A549 (cell line): ENCODE results near the gene CNTNAP2.

Source experiments
- CEBPB ChIP-seq, 2 experiments: fragments of >200 bp in 1 of 2; sonication (Bioruptor Twin) in 1 of 2; formaldehyde crosslinking in 1 of 2; IDR thresholded peaks; 2 replicates each; pipeline ENCODE4 v1.6.1; 2012 to 2016
- CHD2 ChIP-seq: fragments of 150-350 bp; IDR thresholded peaks from 2 replicates; pipeline ENCODE4 v1.6.1; 2014; ENCODE audit warnings: low read length; ENCODE audit not compliant: partially characterized antibody
- EHF ChIP-seq: fragments of 250-450 bp; sonication (Bioruptor Pico); IDR thresholded peaks from 2 replicates; pipeline ENCODE4 v1.5.0; 2020; ENCODE audit warnings: mild to moderate bottlenecking
- EP300 ChIP-seq, 2 experiments: fragments of >200 bp; sonication (Bioruptor Twin); formaldehyde crosslinking; IDR thresholded peaks; 2 replicates in 1 of 2; 3 replicates in 1 of 2; pipeline ENCODE4 v1.6.1; 2016 to 2017
- GATA3 ChIP-seq: IDR thresholded peaks from 2 replicates; pipeline ENCODE4 v1.6.1; 2012; ENCODE audit warnings: borderline replicate concordance
- HES2 ChIP-seq: fragments of >200 bp; sonication (Bioruptor Twin); formaldehyde crosslinking; IDR thresholded peaks from 2 replicates; pipeline ENCODE4 v1.6.1; 2016
- HOXB13 ChIP-seq: fragments of 250-450 bp; sonication (Bioruptor Pico); IDR thresholded peaks from 2 replicates; pipeline ENCODE4 v1.5.0; 2020; ENCODE audit warnings: low read depth, mild to moderate bottlenecking, moderate library complexity
- JUN ChIP-seq, 2 experiments: fragments of >200 bp; sonication (Bioruptor Twin); formaldehyde crosslinking; IDR thresholded peaks; 2 replicates in 1 of 2; 3 replicates in 1 of 2; pipeline ENCODE4 v1.6.1; 2016 to 2017
- POLR2A ChIP-seq: IDR thresholded peaks from 2 replicates; pipeline ENCODE4 v1.6.1; 2012; ENCODE audit warnings: mild to moderate bottlenecking, low read length
- ZNF302 ChIP-seq: fragments of 250-450 bp; sonication (Bioruptor Pico); IDR thresholded peaks from 2 replicates; pipeline ENCODE4 v1.9.0; 2021; ENCODE audit warnings: inconsistent platforms, mild to moderate bottlenecking, moderate library complexity
- TF ChIP-seq, protein P1 (sequence below): fragments of >200 bp; sonication (Bioruptor Twin); formaldehyde crosslinking; IDR thresholded peaks from 3 replicates; pipeline ENCODE4 v1.5.1; 2016
- TF ChIP-seq, protein P2 (sequence below): fragments of 200-600 bp; sonication (generic); IDR thresholded peaks from 2 replicates; pipeline ENCODE4 v1.6.1; 2016; ENCODE audit warnings: antibody characterized with exemption, mild to moderate bottlenecking, moderate library complexity

DNA sequence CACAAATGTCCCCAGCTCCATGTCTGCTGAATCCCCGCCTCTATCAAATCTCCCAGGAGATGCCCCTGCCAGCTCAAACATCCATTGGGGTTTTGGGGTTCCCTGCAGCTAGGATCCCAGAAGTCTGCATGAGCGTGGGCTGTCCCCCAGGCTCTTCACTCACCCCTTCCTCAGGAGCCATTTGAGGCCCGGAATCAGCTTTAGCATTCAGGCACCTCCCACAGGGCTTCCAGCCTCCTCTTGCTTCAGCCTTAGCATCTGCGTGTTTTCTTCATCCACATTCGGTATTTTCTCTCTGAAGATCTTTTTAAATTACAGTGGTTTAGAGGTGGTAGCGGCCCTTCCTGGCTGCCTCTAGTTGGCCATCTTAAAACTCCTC lies 1054.4 kb downstream of the CNTNAP2 start:
- TF ChIP-seq HES2 (no peak), POLR2A (no peak), EHF (no peak), EP300 (IDR thresholded peaks at IDR 0.05) (no peak), CEBPB (IDR thresholded peaks at IDR 0.05) (no peak), CHD2 (no peak), JUN (IDR thresholded peaks at IDR 0.05) (no peak), ZNF302 (CRISPR knock-in tag) (no peak), HOXB13 (CRISPR knock-in tag) (no peak), GATA3 (no peak)
- TF ChIP-seq, protein P1, sequence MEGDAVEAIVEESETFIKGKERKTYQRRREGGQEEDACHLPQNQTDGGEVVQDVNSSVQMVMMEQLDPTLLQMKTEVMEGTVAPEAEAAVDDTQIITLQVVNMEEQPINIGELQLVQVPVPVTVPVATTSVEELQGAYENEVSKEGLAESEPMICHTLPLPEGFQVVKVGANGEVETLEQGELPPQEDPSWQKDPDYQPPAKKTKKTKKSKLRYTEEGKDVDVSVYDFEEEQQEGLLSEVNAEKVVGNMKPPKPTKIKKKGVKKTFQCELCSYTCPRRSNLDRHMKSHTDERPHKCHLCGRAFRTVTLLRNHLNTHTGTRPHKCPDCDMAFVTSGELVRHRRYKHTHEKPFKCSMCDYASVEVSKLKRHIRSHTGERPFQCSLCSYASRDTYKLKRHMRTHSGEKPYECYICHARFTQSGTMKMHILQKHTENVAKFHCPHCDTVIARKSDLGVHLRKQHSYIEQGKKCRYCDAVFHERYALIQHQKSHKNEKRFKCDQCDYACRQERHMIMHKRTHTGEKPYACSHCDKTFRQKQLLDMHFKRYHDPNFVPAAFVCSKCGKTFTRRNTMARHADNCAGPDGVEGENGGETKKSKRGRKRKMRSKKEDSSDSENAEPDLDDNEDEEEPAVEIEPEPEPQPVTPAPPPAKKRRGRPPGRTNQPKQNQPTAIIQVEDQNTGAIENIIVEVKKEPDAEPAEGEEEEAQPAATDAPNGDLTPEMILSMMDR = no peak
- TF ChIP-seq, protein P2, sequence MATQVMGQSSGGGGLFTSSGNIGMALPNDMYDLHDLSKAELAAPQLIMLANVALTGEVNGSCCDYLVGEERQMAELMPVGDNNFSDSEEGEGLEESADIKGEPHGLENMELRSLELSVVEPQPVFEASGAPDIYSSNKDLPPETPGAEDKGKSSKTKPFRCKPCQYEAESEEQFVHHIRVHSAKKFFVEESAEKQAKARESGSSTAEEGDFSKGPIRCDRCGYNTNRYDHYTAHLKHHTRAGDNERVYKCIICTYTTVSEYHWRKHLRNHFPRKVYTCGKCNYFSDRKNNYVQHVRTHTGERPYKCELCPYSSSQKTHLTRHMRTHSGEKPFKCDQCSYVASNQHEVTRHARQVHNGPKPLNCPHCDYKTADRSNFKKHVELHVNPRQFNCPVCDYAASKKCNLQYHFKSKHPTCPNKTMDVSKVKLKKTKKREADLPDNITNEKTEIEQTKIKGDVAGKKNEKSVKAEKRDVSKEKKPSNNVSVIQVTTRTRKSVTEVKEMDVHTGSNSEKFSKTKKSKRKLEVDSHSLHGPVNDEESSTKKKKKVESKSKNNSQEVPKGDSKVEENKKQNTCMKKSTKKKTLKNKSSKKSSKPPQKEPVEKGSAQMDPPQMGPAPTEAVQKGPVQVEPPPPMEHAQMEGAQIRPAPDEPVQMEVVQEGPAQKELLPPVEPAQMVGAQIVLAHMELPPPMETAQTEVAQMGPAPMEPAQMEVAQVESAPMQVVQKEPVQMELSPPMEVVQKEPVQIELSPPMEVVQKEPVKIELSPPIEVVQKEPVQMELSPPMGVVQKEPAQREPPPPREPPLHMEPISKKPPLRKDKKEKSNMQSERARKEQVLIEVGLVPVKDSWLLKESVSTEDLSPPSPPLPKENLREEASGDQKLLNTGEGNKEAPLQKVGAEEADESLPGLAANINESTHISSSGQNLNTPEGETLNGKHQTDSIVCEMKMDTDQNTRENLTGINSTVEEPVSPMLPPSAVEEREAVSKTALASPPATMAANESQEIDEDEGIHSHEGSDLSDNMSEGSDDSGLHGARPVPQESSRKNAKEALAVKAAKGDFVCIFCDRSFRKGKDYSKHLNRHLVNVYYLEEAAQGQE = no peak
